Stimulated activated CD4-positive, alpha-beta T cell treated with anti-CD3 and anti-CD28 coated beads, Interleukin-2, amount 100 ng/mL, for 4 hours (primary cell): Measurements from ENCODE around the gene ZNF33A.
"Not testable (repeated sequence)": the region's sequence is repeated elsewhere in the genome, so short reads cannot be mapped to it uniquely, and the experiment has no call there.

Source experiments
- DNase-seq: peaks from one replicate; pipeline ENCODE4 v3.0.0-alpha.2; 2020; ENCODE audit warnings: low read depth

ZNF33A gene

DNA sequence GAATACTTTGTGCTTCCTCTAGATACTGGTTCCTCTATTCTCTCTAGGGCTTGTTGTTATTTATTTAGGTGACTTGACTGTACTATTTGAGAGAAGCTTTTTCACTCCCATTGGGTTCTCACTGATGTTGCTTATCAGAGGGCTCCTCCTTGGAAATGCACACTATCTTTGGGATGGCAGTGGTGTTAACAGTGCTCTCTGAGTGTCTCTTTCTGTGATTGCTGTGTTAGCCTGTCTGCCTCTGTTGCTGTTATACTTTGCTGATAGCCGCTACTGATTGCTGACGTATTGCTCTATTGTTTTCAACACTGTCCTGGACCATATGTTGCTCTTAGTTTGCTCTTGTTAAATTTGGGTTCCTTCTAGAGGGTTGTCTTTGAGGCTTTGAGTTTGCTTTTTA, 34.7 kb downstream of the ZNF33A start:
- DNase-seq, result no peak

DNA sequence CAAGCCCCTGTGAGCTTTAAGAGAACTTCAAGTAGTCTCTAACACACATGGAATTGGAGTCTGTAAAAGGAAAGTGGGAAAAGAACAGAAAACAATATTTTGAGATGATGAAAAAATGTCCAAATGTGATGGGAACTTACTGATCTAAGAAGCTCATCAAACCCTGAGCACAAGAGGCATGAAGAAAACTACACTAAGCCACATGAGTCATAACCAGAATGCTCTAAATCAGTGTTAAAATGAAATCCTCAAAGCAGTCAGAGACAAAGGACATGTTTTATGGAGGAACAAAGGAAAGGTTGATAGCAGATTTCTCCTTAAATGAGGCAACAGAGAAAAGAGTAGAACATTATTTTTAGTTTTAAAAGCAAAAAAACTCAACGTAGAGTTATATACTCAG, 37.2 kb downstream of the ZNF33A start:
- no peak for DNase-seq

DNA sequence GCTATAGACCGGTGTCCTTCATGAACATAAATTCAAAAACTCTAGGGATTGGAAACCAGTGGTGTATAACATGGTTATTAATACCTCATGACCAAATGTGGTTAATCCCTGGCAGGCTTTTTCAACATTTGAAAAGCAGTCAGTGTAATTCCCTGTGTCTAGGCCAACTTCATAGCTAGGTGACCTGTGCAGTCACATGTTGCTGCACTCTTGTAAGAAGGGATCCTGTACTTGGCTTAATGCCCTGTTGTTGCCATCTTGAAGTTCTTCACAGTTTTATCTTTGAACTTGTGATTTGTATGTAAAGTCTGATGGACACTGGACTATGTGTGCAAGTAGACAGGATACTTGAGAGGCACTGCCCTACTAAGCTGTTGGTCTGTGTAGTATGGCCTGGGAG, 39.7 kb downstream of the ZNF33A start:
- no peak for DNase-seq

- DNase-seq, result no peak
Observed at GRCh38 chr10:38054361-38054797, 43.9 kb downstream of the ZNF33A start.

DNA sequence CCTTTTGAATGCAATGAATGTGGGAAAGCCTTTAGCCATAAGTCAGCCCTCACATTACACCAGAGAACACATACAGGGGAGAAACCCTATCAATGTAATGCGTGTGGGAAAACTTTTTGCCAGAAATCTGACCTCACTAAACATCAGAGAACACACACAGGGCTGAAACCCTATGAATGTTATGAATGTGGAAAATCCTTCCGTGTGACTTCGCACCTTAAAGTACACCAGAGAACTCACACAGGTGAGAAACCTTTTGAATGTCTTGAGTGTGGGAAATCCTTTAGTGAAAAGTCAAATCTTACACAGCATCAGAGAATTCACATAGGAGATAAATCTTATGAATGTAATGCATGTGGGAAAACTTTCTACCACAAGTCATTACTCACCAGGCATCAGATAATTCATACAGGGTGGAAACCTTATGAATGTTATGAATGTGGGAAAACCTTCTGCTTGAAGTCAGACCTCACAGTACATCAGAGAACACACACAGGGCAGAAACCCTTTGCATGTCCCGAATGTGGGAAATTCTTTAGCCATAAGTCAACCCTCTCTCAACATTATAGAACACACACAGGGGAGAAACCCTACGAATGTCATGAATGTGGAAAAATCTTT, 44.9 kb downstream of the ZNF33A start:
- not testable (repeated sequence) for DNase-seq

DNA sequence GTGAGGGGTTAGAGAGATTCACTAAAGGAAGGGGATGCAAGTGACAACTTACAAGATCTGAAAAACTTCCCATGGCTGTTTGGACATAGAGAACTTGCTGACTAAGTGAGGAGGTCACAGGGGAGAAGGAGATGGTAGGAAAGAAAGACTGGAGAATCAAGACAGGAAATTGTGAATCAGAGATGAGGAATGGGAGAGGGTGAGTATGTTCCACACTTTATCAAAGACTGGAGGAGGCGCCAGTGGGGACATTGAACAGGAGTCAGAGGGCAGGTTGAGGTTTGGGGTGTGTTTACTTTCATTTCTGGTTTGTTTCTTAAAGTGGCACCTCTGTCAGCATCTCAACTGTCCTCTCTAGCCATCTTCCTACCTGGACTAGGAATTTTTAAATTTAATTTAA, 59.2 kb downstream of the ZNF33A start:
- DNase-seq, result not testable (repeated sequence)

DNA sequence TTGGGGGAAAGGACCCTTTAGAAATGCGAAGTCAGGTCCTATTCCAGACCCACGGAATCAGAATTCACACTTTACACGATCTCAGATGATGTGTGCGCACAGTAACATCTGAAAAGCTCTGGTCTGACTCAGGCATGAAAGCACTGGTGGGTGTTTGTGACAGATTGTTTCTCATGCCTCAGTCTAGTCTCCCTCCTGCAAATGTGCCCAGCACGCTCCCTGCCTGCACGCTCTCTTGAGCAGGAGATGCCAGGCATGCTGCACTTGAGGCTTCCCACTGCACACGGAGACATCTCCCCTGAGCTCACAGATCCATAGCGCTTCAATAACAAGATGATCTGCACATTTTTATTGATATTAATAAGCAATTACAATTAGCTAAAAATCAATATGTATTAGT, 60.0 kb downstream of the ZNF33A start:
- DNase-seq, result no peak

GRCh38 chr10:38072552-38072951, 62.1 kb downstream of the ZNF33A start:
- no peak for DNase-seq

GRCh38 chr10:38076687-38077086, 66.2 kb downstream of the ZNF33A start:
- DNase-seq, result no peak

GRCh38 chr10:38093318-38093717, 82.8 kb downstream of the ZNF33A start:
- DNase-seq, result not testable (repeated sequence)

- no peak for DNase-seq
Observed at GRCh38 chr10:38093816-38094157, 83.3 kb downstream of the ZNF33A start.

DNA sequence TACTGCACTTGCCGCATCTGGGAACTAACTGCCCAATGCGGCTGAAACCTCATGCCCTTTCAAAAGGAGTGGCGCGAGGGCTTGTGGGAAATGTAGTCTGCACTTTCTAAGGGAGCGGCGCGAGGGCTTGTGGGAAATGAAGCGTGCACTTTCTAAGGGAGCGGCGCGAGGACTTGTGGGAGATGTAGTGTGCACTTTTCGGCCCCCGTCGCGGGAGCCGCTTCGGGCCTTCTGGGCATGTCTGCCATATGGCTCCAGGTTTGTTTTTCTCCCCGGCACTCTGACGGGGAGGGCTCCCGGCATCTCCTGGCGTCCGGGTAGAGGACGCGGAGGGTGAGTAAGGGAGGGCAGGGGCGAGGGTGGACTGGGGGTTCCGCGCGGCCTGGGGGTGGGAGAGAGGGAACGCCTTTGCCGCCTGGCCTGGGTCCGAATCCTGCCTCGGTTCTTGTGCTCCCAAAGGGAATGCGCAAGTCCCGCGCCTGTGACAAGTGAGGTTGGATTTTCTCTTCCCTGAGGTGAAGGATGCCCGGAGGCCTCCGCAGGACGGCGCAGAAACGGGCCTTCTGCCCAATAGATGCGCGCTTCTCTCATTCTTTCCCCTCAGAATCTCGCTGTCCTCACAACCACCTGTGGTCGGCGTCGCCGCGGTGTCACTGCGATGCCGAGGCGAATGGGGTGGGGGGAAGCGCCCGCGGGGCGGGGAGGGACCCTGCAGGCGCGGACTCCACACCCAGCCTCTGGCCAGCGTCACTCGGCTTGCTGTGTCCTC, 83.9 kb downstream of the ZNF33A start, which contains the start of gene ZNF37A:
Gene ZNF37A (plus strand): TSS at position 180 of the 769 bp plus-strand sequence. CDS start 2,281 bp downstream, outside the sequence.
- DNase-seq, result peak; percentile 87

GRCh38 chr10:38094927-38095574, 84.6 kb downstream of the ZNF33A start:
- DNase-seq, result no peak

DNA sequence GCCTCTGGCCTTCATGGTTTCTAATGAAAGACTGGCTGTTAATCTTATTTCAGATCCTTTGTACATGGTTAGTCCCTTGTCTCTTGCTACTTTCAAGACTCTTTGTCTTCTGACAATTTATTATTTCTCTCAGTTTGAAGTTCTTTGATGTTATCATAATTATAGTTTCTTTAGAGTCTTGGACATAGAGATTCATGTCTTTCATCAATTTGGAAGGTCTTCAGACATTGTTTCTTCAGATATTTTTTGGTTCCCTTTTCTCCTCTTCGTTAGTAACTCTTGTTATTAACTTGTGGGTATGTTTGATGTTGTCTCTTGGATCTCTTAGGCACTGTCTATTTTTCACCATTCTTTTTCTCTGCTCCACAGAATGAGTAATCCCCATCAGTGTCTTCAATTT, 92.4 kb downstream of the ZNF33A start:
- DNase-seq, result no peak

DNA sequence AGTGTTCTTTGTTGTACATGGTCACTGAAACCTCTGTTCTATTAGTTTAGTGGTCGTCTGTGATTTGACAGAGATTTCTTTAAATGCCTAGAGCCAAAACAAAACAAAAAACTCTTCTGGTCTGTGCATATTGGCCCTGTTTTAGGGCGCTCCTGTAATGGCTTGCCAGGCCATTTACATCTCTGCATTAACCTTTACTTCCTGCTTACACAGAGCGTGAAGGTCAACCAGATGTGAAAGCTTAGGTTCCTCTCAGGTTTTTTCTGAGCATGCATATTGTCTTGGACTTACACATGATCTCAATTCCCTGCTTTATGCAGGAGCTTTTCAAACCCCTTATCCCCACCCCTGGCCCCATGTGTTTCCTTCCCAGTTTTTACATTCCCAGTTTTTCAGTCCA, 93.3 kb downstream of the ZNF33A start:
- DNase-seq, result no peak

DNA sequence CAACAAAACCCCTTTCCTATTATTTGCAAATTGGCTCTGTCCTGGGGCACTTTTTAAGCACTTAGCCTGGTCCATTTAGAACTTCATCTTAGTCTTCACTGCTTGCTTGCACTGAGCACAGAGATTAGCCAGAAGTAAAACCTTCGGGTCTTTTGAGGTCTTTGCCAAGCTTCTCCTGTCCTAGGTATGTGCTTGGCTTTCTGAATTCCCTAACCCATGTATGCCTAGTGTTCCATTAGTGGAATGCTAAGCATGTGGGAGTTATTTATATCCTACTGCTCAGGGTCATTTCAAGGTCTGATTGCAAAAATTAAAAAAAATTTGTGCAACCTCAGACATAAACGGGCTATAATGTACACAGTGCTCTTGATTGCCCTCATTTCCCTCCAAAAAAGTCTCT, 101.7 kb downstream of the ZNF33A start:
- no peak for DNase-seq
